GM19193 (cell line): ENCODE results near the gene TAS1R2.

ENCODE experiments used
- POLR2A ChIP-seq: IDR thresholded peaks from 4 replicates; pipeline ENCODE4 v1.6.1; 2011; ENCODE audit not compliant: insufficient read depth, insufficient read length; ENCODE audit errors: extremely low read depth

The TAS1R2 gene

DNA sequence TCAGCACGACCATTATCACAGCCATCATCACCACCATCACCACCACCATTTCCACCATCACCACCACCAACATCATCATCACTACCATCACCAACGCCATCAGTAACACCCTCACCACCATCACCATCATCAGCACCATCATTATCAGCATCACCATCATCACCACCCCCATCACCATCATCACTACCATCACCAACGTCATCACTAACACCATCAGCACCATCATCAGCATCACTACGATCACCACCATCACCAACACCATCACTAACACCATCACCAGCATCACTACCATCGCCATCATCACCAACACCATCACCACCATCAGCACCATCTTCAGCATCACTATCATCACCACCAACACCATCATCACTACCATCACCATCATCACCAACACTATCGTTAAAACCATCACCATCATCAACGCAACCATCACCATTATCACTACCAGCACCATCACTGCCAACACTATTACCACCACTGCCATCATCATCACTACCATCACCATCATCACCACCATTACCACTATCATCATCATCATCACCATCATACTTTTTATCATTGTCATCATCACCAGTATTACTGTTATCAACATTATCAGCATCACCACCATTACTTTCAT, 1.3 kb downstream of the TAS1R2 start:
- TF ChIP-seq POLR2A = no peak

DNA sequence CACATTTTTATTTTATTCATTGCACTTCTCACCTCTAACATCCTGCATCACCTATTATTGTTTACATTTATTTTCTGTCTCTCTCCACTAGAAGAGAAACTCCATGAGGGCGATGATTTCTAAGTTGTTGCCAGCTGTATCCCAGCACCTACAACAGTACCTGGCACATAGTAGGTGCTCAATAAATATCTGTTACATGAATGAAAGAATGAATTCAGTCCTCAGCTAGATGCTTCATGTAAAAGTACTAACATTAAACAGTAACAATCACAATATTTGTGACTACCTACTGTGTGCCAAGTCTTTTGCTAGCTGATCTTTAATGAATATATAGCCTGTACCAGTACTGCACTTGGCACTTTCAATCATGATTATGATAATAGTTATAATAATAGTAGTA, 3.0 kb downstream of the TAS1R2 start:
- TF ChIP-seq POLR2A = no peak

DNA sequence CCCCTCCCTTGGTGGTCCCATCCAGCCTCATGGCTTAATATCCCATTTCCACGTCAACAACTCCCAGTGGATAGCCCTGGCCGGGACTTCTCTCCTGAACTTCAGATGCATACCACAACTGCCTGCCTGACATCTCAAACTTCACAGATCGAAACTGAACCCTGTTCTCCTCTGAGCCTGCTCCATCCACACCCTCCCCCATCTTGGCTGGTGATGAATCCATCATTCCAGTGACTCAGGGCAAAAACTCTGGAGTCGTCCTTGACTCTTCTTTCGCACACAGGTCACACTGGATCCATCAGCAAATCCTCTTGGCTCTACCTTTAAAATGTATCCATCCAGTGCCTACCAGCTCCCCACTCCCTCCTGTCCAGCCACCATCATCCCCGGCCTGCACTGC, 3.9 kb downstream of the TAS1R2 start:
- TF ChIP-seq POLR2A = no peak

DNA sequence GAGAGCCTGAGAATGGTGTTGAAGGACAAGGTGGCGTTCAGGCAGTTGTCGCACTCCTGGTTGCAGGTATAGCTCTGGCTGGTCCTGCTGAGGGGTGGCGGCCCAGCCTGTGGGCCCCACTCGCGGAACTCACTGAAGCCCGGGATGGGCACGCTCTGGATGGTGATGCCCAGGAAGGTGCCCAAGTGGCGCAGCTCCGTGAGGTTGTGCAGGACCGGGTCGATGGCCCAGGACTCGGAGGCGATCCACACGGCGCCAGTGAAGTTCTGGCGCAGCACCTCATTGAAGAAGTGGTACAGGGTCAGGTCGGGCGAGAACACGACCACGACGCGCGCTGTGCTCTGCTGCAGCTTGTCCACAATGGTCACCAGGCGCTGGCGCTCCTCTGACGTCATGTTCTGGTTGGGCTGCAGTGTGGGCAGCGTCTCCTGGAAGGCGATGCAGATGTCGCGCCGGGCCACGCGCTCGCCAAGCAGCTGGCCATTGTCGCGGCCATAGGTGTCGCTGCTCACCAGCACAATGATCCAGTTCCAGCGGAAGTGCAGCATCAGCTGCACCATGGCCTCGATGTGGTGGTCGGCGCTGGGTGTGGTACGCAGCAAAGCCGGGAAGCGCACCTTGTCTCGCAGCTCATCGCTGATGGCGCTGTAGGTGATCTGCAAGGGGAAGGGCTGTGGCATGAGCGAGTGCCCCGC, 5.0 kb downstream of the TAS1R2 start:
- TF ChIP-seq POLR2A = no peak

DNA sequence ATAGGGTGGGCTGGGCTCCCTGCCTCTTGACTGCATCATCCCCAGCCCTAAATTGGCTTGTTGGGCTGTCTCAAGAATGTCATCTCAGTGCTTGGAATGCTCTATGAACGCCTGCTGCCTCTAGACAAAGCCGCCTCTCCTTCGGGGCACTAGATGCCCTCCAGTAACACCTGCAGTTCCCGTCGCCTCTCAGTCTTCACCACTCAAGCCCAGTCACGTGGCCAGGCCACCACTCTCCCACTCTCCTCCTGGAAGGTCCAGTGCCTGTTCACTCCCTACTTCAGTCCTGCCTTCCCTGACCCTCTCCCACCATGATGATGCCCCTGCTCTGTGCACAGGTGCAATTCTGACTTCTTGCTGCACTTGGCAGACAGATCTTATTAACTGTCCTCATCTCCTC, 7.0 kb downstream of the TAS1R2 start:
- TF ChIP-seq POLR2A = no peak

DNA sequence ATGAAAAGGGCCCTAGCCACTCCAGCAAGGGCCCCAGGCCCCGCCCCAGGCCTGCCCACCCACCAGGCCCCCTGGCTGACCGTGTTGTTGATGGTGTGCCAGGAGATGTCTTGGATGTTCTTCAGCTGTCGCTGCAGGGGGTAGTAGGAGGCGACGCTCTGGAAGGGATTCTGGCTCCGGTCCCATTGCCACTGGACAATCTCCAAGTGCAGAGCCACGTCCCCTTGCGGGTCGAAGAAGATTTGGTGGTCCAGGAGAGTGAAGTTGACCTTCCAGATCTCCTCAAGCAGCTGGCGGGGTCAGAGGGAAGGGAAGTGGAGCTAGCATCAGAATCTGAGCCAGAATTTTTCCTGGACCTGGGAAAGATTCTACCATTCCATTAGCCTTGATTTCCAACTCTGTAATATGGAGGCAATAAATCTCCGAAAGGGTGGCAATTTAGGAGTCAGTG, 10.2 kb downstream of the TAS1R2 start:
- no peak for TF ChIP-seq POLR2A

DNA sequence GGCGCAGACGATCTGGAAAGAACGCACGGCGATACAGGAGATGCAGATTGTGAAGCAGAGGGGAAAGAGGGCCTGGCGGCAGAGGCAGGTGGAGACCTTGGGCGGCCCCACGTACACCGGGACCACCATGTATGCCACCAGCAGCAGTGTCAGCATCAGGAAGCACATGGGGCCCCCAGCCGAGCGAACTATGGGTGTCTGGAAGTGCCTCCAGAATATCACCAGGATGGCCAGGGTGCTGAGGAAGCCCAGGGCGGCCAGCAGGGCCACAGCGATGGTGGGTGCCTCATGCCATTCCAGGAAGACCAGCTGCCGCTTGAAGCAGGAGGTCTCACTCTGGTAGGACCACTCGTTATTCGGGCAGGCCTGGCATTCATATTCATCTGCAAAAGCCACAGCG, 19.3 kb downstream of the TAS1R2 start:
- no peak for TF ChIP-seq POLR2A

DNA sequence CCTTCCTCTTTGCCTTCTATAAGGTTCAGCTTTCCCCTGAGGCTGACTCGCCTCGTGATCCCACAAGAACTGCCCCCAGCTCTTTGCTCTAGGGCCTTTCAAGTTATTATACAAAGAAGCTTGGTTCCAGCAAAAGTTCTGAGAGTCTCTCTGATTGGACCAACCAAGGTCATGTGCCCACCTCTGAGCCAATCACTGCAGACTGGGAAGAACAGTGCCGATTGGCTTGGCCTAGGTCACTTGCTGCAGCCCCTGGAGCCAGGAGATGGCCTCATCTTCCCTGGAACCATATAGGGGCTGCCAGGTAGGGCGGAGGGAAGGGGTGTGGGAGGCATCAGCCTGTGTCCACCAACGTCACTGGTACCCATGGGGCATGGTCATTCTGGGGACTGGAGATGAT, 22.8 kb downstream of the TAS1R2 start:
- TF ChIP-seq POLR2A = no peak

DNA sequence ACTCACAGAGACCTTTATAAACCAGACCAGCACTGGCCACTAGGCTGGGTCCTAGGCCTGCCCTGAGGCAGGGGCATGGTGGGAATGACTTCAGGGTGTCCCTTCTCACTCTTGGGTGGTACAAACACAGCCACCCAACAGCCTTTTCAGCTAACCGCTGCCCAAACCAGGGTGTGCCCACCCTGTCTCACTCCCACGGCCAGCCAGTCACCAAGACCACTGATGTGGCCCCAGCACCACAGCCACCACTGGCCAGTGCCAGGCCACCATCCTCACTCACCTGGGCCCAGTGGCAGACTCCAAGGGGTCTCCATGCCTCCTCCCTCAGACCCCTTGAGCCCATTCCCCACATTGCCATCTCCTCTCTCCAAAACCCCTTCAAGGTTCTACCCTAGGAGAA, 27.8 kb downstream of the TAS1R2 start:
- TF ChIP-seq POLR2A = no peak

DNA sequence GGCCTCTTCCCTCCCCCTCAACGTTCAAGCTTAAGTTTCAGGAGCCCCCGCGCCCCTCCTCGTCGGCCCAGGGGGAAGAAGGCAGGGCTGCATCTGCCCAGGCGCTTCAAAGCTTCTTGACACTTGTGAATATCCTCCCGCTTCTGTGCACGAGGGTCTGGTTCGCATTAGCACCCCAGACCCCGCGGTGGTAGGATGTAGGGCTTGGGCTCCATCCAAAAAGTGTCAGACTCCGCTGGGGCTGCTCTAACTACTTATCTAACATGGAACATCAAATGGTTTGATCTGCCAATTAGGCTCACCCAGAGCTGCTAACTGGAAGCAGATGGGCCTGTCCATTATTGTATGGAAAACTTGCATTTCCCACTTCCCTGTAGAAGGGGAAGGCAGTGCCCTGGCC, 28.9 kb downstream of the TAS1R2 start:
- TF ChIP-seq POLR2A = no peak

DNA sequence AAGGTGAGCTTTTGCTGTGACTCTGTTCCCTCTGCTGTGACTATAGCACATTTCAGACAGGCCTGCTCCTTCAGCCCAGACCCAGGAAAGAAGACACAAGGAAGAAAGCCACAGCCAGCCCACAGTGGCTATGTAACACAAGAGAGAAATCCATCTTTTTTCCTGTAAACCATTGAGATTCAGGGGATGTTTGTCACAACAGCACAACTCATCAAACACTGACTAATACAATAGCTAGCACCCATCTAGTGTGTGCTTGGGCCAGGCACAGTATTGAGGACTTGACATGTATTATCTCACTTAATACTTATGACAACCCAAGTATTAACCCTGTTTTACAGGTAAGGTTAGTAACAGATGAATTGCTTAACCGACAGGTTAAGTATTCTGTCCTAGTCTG, 29.8 kb downstream of the TAS1R2 start:
- no peak for TF ChIP-seq POLR2A

DNA sequence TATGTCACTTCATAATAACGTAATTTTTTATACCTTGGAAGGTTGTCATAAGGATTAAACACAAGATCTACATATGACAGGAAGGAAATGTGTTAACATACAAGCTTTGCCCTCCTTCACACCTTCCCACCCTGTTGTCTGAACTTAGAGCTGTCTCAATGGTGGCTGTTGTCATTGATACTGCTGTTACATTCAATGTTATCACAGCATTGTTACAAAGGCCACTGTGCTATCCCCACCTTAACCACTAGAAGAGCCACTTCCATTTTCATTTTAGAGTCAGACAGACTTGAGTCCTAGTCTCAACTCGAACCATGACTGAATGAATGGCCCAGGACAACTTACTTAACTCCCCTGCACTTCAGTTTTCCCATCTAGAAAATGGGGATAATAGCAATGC, 31.2 kb downstream of the TAS1R2 start:
- TF ChIP-seq POLR2A = no peak

DNA sequence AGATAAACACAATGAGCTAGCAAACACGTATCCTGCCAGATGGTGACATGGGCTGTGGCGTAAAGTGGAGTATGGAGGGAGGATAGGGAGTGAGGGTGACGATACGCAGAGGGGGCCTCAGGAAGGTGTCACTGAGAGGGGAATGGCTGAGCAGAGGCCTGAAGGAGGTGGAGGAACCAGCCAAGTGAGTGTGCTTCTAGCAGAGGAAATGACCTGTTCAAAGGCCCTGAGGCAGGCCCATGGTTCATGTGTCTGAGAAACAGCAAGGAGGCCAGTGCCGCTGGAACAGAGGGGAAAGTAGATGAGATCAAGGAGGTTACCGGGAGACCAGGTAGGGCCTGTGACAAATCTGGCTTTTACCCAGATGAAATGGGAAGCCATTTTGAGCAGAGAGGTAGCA, 36.0 kb downstream of the TAS1R2 start:
- no peak for TF ChIP-seq POLR2A

DNA sequence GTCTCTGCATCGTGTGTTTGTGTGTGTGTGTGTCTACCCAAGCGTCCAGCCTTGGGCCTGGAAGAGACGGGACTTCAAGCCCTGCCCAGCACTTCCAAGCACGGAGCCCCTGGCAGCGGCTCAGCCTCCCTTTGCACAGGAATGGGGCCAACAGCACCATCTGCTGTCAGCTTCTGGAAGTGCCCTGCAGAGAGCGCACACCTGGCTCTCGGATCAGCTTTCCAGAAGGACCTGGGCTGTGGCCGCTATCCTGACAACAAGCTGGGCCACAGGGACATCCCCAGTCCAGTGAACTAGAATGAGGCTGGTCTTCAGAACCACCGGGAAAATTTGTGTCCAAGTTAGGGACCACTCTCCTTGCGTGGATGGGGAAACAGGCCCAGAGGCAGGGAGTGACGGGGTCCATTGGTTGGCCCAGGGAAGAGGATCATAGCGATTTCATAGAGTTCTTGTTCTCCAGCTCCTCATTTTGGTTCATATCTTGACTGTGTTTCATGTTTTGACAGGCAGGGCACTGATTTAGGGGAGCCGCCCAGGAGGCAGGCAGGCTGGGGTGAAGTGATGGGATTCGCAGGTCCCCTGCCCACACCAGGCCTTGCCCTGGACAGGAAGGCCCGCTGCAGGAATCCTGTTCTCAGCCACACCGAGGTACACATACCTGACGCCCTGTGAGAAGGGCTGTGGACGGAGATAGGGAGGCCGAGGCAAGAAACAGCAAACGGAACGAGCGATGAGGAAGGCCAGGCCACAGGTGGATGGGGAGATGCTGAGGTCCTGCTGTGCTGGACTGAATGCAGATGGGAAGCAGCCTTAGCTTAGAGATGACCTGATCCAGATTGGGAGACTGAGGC, 38.4 kb downstream of the TAS1R2 start:
- no peak for TF ChIP-seq POLR2A

DNA sequence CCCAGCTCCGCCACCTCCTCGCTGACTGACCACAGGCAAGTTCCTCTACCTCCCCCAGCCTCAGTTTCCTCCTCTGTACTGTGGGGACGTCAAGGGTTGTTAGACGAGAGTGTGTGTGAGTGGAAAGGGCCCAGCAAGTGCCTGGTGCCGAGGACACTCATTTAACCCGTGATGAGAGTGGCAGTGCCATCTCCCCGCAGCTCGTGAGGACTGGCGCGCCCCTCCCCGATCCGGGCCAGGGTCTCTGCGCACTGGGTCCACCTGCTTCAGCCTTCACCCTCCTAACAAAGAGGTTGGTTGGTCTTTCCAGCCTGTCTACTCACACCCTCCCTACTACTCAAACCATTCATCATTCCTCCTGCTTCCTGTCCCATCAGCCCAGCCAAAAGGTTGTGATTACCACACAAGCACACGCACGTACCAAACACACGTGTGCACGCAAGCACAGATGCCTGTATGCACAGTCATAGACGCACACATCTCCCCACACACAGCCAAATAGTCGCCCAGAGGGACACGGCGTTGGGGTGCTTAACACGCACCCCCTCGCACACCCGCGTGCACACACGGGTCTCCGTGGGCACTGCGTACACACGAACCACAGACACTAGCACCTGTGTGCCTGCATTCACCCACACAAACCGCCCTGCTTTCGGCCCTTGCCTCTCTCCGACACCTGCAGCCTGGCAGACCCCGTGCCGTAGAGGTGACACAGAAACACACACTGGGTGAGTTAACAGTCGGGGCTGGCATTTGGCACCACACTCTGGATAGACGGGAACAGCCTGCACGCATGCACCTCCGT, 39.3 kb downstream of the TAS1R2 start:
- TF ChIP-seq POLR2A = no peak
